HAP-1 (cell line): ENCODE measurements around the gene BATF.

ENCODE experiments used
- DNase-seq, 2 experiments: peaks; one replicate each; pipeline ENCODE4 v3.0.0-alpha.2; 2016 to 2020; ENCODE audit warnings: low spot score in 2 of 2
- H3K27me3 ChIP-seq: fragments of 250-450 bp; sonication (Bioruptor Pico); 2 replicates; pipeline ENCODE4 v1.5.1; 2020; ENCODE audit warnings: low read depth, mild to moderate bottlenecking, moderate library complexity
- H3K36me3 ChIP-seq: fragments of 250-450 bp; sonication (Bioruptor Pico); replicated peaks from 2 replicates; pipeline ENCODE4 v1.5.1; 2020; ENCODE audit warnings: mild to moderate bottlenecking
- H3K4me1 ChIP-seq: fragments of 250-450 bp; sonication (Bioruptor Pico); 2 replicates; pipeline ENCODE4 v1.5.1; 2020; ENCODE audit warnings: mild to moderate bottlenecking
- H3K4me3 ChIP-seq: fragments of 250-450 bp; sonication (Bioruptor Pico); 2 replicates; pipeline ENCODE4 v1.5.1; 2020; ENCODE audit warnings: mild to moderate bottlenecking, moderate library complexity
- H3K9me3 ChIP-seq: fragments of 250-450 bp; sonication (Bioruptor Pico); 2 replicates; pipeline ENCODE4 v1.5.1; 2020; ENCODE audit warnings: mild to moderate bottlenecking, moderate library complexity
- in situ Hi-C: fragments of 300-500 bp; cut with MboI; formaldehyde crosslinking; loops from 3 replicates; pipeline ENCODE4 v1.14.3; 2020; ENCODE audit warnings: low sequenced_read_pairs, inconsistent platforms, mixed read lengths

BATF gene

DNA sequence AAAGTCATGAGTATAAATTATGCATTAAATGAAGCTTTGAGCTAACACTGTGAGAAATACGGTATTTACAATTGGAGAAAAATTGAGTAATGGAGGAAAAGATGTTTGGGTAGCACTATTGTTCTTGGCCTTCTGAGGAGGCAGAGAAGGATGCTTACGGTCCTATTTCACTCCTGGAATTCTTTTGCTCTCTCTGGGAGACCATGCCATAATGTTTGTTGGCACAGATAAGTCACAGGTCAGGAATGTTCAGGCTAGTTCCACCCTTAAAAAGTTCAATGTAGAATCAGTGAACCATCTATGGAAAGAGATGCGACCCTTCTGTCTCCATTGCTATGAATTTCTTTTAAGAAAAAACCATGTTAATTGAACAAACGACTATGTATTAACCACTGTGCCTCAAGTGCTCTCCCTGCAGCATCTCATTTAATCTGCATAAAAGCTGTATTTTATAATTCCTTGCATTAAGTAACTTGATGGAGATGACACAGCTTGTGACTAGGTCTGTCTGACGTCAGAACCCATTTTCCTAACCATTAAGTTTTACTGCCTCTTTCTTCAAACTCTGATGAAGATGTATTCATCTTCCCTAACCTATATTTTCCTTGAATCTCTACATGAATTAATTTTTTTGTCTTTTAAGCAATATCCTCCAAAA, 9.5 kb downstream of the BATF start:
- Histone ChIP-seq H3K4me3 (no peak overlapping the region), H3K4me1 (no peaks in the 10 kb centered on the region), H3K27me3 (no peaks in the 10 kb centered on the region), H3K36me3 (no peaks in the 10 kb centered on the region), H3K9me3 (no peaks in the 10 kb centered on the region)
- no peak for DNase-seq
- in situ Hi-C loops: no loop called here

DNA sequence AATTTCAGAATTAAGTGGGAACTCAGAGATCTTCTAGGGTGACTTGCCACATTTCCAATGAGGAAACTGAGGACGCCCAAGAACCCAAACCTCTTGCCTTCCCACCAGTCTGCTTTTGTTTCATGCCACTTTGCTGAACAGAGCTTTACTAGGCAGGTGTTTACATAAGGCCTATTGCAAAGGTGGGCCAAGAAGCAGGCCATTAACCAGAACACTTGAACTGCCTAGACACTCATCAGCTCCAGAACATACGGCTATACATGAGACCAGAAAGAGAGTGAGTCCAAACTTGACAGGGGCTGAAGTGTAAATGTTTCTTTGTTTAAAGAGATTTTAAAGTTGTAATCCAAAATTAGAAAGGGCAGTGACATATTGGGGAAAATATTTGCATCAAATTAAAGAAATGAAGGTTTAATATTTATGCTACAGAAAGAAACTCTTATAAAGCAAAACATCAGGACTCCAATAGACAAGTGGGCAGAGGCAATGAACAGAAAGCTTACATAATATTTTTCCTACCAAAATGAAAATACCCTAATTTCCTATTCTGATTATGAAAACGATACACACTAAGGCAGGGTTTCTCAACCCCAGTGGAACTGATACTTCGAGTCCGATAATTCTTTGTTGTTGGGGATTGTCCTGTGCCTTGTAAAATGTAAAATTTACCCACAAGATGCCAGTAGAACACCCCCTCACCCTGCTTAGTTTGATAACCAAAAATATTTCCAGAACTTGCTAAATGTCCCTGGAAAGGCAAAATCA, 11.7 kb downstream of the BATF start:
- no peaks in the 10 kb centered on the region for H3K9me3 ChIP-seq
- DNase-seq: no peak
- H3K36me3 ChIP-seq: no peaks in the 10 kb centered on the region

GRCh38 chr14:75535164-75535898, 13.1 kb downstream of the BATF start:
- H3K9me3 ChIP-seq: no peaks in the 10 kb centered on the region
- in situ Hi-C loops: no loop called here
- H3K4me1 ChIP-seq: no peaks in the 10 kb centered on the region
- H3K36me3 ChIP-seq: no peaks in the 10 kb centered on the region
- no peaks in the 10 kb centered on the region for H3K27me3 ChIP-seq
- no peak overlapping the region for H3K4me3 ChIP-seq
- DNase-seq: no peak

More for the DNA sequence above, 11.7 kb downstream of the BATF start:
- H3K4me3 ChIP-seq: no peak overlapping the region
- in situ Hi-C loops: no loop called here
- no peaks in the 10 kb centered on the region for H3K27me3 ChIP-seq
- H3K4me1 ChIP-seq: no peaks in the 10 kb centered on the region

DNA sequence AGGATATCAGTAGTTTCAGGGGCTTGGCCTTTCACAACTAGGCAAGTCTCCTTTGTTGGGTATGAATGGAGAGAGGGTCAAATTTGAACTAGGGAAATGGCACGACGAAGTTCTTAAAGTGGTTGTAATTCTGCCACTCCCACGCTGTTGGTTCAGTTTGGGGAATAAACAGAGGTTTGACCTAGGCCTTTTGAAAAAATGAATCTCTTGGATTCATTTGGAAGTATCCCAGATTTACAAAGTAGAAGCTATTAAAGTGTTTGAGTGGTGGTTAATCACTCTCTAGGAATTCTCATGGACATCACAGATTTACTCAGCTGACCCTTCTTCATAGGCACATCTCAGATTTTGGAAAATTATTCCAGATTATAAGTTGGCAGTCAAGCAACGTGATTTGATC, 14.8 kb downstream of the BATF start:
- in situ Hi-C loops: no loop called here
- no peak for DNase-seq
- Histone ChIP-seq H3K36me3 (no peaks in the 10 kb centered on the region), H3K4me3 (no peak overlapping the region), H3K9me3 (no peaks in the 10 kb centered on the region), H3K27me3 (no peaks in the 10 kb centered on the region), H3K4me1 (no peaks in the 10 kb centered on the region)

DNA sequence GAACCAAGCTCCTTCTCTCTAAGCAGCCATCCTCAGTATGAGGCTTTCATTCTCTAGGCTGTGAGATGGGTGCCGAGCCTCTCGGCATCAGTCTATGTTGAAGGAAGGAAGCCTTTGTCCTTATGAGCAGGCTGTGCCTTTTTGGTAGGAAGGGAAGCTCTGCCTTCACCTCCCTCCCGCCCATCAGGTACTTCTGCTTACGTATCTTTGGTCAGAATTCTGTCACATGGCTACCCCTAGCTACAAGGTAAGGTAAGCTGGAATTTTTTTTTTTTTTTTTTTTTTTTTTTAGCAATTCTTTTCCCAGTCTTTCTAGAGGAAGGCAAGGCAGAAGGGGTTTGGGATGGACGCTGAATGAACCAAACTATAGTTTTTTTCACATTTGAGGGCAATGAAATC, 16.9 kb downstream of the BATF start:
- in situ Hi-C loops: no loop called here

DNA sequence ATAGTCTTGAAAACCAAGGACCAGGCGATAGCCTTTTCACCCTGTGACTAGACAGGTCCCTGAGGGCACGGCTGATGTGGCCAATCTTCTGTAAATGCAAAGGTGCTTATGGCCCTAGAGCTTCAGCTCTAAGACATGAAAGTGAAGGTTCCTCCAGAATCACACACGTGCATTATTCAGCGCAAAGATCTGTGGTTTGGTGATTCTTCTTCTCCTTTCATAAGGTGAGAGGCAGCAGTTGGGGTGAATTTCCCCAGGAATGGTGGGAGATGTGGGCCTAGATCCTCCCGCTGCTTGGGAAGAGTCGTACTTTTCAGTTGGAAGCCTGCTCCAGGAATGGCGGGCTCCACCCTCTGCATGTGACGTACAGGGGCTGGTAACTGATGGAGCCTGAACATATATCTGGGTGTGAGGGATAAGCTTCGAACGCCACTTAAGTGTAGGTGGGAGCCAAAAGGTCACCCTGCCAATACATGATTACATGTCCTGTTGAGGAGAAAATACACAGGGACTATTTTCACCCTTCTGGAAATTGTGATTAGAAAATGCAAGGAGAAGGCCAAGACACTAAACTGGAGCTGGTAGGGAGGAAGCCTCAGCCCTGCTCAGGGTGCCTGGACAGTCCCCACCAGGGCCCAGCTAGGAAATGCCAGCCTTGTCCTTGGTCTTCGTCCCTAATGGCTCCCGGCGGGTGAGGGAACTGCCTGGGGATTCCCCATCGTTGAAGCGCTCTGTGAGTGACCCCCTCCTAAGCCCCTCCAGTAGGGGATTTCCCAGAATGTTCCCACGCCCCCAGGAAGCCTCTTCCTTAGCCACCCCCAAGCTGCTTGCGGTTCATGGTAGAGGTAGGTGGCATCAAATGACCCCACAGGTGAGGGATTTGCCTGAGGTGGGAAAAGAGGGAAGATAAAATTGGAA, 17.6 kb downstream of the BATF start:
- Histone ChIP-seq H3K36me3 (no peaks in the 10 kb centered on the region), H3K4me3 (no peak overlapping the region), H3K27me3 (no peaks in the 10 kb centered on the region), H3K4me1 (no peaks in the 10 kb centered on the region), H3K9me3 (no peaks in the 10 kb centered on the region)
- in situ Hi-C loops: no loop called here
- DNase-seq: no peak

More for the DNA sequence above, 16.9 kb downstream of the BATF start:
- H3K9me3 ChIP-seq: no peaks in the 10 kb centered on the region
- DNase-seq: no peak
- no peaks in the 10 kb centered on the region for H3K27me3 ChIP-seq
- no peaks in the 10 kb centered on the region for H3K4me1 ChIP-seq
- no peak overlapping the region for H3K4me3 ChIP-seq
- H3K36me3 ChIP-seq: no peaks in the 10 kb centered on the region

DNA sequence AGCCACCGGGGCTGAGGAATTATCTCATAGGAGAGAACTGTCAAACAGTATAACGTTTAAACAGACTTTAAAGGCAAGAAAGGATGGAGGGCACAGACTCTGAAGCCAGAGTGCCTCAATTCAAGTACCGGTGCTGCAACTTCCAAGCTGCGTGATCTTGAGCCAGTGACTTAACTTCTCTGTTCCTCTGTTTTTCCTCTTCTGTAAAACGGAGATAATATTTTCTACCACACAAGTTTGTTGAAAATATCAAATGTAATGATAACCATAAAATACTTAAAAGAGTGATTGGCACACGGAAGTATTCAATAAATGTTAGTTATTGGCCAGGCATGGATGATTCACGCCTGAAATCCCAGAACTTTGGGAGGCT, 18.2 kb downstream of the BATF start:
- Histone ChIP-seq H3K27me3 (no peaks in the 10 kb centered on the region), H3K36me3 (no peaks in the 10 kb centered on the region), H3K4me3 (no peak overlapping the region), H3K9me3 (no peaks in the 10 kb centered on the region), H3K4me1 (no peaks in the 10 kb centered on the region)
- in situ Hi-C loops: no loop called here
- no peak for DNase-seq

DNA sequence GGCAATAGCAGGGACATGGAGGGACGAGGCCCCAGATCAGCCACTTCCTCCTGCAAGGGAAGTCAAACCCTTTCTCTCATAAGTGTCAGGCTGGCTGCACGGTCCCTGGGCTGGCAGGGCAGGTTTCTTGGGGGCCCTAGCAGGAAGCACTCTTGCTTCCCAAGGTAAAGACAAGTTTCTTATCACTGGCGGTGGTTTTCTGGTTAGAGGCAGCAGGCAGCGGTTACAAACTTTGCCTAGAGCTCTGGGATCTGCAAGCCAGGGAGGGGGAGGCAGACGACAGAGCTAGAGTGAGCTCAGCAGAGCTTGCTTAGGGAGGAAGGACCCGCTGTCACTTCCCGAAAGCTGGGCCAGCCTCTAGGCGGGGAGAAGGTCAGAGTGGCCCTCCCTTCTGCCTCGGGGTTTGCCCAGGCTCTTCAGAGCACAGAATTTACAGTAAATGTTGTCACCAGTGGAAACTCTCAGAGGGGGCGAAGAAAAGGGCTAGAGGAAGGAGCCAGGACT, 20.4 kb downstream of the BATF start:
- Histone ChIP-seq H3K36me3 (no peaks in the 10 kb centered on the region), H3K4me1 (no peaks in the 10 kb centered on the region), H3K4me3 (no peak overlapping the region), H3K27me3 (no peaks in the 10 kb centered on the region), H3K9me3 (no peaks in the 10 kb centered on the region)
- no peak for DNase-seq
- in situ Hi-C loops: no loop called here

DNA sequence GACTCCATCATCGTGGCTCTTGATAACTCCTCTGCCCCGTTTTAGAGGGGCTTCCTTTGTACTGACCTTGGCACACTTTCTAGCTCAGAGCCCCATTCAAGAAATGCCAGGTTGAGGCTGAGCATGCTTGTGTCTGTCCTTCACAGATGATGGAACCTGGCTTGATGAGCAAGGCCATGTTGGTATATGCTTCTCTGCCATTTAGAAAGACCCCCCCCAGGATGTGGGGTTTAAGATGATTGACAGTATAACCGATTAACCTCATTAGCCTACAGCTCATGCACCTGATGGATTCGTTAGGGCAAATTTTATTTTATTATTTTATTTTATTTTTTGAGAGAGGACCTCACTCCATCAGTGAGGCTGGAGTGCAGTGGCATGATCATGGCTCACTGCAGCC, 21.0 kb downstream of the BATF start:
- Histone ChIP-seq H3K9me3 (no peaks in the 10 kb centered on the region), H3K36me3 (no peaks in the 10 kb centered on the region), H3K27me3 (no peaks in the 10 kb centered on the region), H3K4me1 (no peaks in the 10 kb centered on the region), H3K4me3 (no peak overlapping the region)
- in situ Hi-C loops: no loop called here
- DNase-seq: no peak

DNA sequence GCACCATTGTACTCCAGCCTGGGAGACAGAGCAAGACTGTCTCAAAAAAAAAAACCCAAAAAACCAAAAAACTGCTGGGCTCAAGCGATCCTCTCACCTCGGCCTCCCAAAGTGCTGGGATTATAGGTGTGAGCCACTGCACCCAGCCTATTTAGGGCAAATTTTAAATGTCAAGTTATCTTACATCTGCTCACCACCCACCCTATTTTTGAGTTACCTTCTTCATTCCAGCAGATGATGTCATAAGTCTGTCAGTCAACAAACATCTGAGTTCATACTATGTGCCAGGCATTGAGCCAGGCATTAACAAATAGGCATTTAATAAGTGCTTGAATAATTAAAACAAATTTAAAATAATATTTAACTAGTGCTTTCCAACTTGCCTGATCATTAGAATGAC, 21.5 kb downstream of the BATF start:
- no peaks in the 10 kb centered on the region for H3K9me3 ChIP-seq
- in situ Hi-C loops: no loop called here
- no peak for DNase-seq
- H3K36me3 ChIP-seq: no peaks in the 10 kb centered on the region
- no peaks in the 10 kb centered on the region for H3K4me1 ChIP-seq
- no peaks in the 10 kb centered on the region for H3K27me3 ChIP-seq
- no peak overlapping the region for H3K4me3 ChIP-seq

DNA sequence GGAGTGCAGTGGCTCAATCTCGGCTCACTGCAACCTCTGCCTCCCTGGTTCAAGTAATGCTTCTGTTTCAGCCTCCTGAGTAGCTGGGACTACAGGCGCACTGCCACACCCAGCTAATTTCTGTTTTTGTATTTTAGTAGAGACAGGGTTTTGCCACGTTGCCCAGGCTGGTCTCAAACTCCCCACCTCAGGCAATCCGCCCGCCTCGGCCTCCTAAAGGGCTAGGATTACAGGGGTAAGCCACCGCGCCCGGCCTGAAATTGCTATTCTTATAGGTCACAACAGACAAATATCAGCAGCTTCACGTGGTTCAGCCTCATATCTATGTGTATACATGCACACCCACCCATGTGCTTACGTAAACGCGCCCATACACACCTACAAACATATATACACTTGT, 23.6 kb downstream of the BATF start:
- Histone ChIP-seq H3K36me3 (no peaks in the 10 kb centered on the region), H3K4me1 (no peaks in the 10 kb centered on the region), H3K9me3 (no peaks in the 10 kb centered on the region), H3K4me3 (no peak overlapping the region), H3K27me3 (no peaks in the 10 kb centered on the region)
- DNase-seq: no peak
- in situ Hi-C loops: no loop called here

GRCh38 chr14:75547552-75548250, 25.4 kb downstream of the BATF start:
- no peak for DNase-seq
- in situ Hi-C loops: no loop called here
- Histone ChIP-seq H3K9me3 (no peaks in the 10 kb centered on the region), H3K27me3 (peaks cover 2% of the 10 kb centered on the region; the same call in 1 of the 2 replicates), H3K36me3 (no peaks in the 10 kb centered on the region), H3K4me1 (no peaks in the 10 kb centered on the region), H3K4me3 (no peak overlapping the region)

GRCh38 chr14:75548544-75548943, 26.3 kb downstream of the BATF start:
- H3K36me3 ChIP-seq: no peaks in the 10 kb centered on the region
- H3K4me1 ChIP-seq: no peaks in the 10 kb centered on the region
- no peak for DNase-seq
- H3K9me3 ChIP-seq: no peaks in the 10 kb centered on the region
- no peak overlapping the region for H3K4me3 ChIP-seq
- in situ Hi-C loops: no loop called here
- peaks cover 2% of the 10 kb centered on the region; the same call in 1 of the 2 replicates for H3K27me3 ChIP-seq
